Epithelial cell of prostate (primary cell): ENCODE results near the gene COX6B1.
"Not testable (repeated sequence)": the region's sequence is repeated elsewhere in the genome, so short reads cannot be mapped to it uniquely, and the experiment has no call there.

ENCODE experiments used
- DNase-seq: peaks from one replicate; pipeline ENCODE4 v3.0.0-alpha.2; 2011; ENCODE audit warnings: low read depth, low spot score
- H3K27ac ChIP-seq: fragments of 450-650 bp; 2 replicates; pipeline ENCODE4 v1.5.1; 2017; ENCODE audit warnings: mild to moderate bottlenecking

The COX6B1 gene, protein sequence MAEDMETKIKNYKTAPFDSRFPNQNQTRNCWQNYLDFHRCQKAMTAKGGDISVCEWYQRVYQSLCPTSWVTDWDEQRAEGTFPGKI

DNA sequence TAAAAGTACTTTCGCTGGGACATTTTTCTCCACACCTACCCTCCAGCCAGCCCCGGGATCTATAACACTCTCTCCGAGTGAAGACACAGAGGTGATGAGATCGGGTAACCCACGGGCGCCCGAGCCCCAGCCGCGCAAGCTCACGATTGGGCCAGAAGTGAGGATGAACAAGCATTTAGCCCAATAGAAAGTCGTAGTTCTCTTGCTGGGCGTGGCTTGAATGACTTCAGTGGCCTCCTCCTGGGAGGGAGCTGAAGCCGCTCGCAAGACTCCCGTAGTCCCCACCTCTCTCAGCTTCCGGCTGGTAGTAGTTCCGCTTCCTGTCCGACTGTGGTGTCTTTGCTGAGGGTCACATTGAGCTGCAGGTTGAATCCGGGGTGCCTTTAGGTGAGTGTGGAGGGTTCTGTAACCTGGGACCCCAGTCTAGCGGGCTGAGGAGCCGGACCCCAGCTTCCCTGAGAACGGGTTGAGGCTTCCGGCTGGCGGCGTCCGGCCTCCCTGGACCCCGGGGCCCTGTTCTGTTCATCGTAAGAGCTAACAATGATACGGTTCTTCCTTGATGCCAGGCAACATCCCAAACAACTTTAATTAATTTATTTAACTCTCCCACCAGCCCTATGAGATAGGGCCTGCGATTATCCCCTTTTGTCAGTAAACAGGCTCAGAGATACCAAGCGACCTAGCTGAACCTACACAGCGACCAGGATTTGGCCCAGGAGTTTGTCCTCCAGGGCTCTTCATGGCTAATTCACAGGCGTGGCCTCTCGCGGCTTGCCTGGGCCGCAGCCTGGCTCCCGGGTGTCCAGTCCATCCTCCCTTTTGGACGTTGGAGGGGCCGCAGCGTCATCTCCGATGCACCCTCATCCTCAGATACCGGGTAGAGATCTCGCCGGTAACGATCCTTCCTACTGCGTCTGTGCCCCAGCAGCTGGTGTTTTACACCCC lies at the start of gene COX6B1:
Gene COX6B1 (plus strand): TSS at position 307 of the 945 bp plus-strand sequence. CDS start 2,921 bp downstream, outside the sequence.
- peak within 1 kb of the TSS; percentile 45 for H3K27ac ChIP-seq
- peak; percentile 84 for DNase-seq

DNA sequence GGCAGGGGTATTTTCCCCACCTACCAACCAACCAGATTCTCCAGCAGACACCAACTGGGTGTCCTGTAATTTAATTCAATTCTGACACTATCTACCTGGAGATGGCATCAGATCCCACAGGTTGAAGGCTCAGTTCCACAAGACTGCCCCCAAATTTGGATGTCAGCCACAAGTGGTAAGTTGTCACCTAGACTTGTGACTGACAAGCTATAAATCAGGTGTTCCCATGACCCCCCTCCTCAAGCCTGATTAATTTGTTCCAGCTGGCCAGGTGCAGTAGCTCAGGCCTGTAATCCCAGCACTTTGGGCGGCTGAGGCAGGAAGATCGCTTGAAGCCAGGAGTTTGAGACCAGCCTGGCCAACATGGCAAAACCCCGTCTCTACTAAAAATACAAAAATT lies 46.2 kb upstream of the COX6B1 start:
- no peak for DNase-seq
- H3K27ac ChIP-seq: no peak overlapping the region

DNA sequence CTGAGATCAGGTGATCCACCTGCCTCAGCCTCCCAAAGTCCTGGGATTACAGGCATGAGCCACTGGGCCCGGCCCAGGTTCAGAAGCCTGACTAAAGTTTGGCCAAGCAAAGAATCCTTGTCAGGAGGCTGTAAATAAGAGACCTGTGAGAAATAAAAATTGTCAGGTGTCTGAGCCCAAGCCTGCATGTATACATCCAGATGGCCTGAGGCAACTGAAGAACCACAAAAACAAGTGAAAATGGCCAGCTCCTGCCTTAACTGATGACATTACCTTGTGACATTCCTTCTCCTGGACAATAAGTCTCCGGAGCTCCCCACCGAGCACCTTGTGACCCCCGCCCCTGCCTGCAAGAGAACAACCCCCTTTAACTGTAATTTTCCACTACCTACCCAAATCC lies 43.7 kb upstream of the COX6B1 start:
- peak overlapping the region; percentile 74 for H3K27ac ChIP-seq
- not testable (repeated sequence) for DNase-seq

DNA sequence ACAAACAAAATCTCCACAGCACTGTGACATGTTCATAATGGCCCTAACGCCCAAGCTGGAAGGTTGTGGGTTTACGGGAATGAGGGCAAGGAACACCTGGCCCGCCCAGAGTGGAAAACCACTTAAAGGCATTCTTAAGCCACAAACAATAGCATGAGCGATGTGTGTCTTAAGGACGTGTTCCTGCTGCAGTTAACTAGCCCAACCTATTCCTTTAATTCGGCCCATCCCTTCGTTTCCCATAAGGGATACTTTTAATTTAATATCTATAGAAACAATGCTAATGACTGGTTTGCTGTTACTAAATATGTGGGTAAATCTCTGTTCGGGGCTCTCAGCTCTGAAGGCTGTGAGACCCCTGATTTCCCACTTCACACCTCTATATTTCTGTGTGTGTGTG lies 41.0 kb upstream of the COX6B1 start:
- not testable (repeated sequence) for DNase-seq

DNA sequence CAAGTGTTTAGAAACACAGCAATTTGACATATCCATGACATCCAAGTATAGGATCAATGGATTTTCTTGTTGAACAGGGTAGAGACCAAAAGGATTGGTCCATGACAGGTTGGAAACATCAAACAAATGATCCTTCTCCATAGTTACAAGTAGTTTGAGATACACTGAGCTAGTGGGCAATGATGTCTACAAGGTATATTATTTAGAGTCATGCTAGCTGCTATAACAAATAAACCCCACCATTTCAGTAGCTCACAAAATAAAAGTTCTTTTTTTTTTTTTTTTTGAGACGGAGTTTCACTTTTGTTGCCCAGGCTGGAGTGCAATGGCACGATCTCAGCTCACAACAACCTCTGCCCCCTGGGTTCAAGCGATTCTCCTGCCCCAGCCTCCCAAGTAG lies 40.5 kb upstream of the COX6B1 start:
- no peak overlapping the region for H3K27ac ChIP-seq
- no peak for DNase-seq

More for the DNA sequence above, 41.0 kb upstream of the COX6B1 start:
- H3K27ac ChIP-seq: not testable (repeated sequence)

DNA sequence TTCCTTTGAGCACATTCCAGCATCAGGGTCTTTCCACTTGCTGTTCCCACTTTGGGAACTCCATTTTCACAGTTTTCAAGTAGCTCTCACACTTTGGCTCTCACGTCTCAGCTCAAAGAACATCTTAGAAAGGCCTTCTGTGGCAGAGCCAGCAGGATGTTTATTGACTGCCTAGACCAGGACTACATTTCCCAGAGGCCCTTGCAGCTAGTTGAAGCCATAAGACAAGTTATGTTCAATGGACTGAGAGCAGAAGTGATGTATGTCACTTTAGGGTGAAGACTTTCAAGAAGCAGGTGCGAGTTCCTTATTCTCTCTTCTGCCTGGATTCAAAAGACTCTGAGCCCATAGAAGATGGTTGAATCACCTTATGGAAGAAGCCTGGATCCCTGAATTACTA lies 39.9 kb upstream of the COX6B1 start:
- H3K27ac ChIP-seq: no peak overlapping the region
- DNase-seq: no peak

DNA sequence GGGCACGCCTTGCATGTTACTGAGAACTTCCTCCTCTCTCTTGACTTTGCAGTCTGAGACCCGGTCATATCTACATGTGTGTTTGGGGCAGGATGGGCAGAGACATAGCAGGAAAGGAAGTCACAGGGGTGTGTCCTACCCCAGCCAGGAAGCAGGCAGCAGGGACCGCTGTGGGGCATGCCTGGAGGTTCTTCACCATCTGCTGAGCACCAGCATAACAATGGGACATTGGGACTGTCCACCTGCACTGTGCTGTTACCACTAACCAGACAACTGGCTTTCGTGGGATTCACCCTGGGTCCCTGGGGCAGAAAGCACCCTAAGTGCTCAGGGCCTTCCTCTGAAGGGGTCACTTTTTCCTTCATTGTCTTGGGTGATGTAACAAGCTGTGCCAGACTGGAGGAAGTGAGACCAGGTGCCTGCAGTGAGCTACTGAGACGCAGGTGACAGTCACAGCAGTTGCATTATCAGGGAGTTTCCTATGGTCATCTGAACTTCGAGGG lies 38.2 kb upstream of the COX6B1 start:
- DNase-seq: no peak
- H3K27ac ChIP-seq: peak overlapping the region; percentile 49

DNA sequence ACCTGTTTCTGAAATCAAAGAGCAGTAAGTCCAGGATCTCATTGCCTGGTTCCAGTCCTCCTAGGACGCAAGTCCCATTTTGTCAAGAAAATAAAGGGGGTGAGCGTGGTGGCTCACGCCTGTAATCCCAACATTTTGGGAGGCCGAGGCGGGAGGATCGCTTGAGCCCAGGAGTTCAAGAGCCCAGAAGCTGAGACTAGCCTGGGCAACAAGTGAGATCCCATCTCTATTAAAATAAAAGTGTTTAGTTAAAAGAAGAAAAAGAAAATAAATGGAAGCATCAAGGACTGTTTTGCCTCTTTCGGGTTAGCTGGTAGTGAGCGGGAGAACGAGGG lies 35.9 kb upstream of the COX6B1 start:
- no peak overlapping the region for H3K27ac ChIP-seq

DNA sequence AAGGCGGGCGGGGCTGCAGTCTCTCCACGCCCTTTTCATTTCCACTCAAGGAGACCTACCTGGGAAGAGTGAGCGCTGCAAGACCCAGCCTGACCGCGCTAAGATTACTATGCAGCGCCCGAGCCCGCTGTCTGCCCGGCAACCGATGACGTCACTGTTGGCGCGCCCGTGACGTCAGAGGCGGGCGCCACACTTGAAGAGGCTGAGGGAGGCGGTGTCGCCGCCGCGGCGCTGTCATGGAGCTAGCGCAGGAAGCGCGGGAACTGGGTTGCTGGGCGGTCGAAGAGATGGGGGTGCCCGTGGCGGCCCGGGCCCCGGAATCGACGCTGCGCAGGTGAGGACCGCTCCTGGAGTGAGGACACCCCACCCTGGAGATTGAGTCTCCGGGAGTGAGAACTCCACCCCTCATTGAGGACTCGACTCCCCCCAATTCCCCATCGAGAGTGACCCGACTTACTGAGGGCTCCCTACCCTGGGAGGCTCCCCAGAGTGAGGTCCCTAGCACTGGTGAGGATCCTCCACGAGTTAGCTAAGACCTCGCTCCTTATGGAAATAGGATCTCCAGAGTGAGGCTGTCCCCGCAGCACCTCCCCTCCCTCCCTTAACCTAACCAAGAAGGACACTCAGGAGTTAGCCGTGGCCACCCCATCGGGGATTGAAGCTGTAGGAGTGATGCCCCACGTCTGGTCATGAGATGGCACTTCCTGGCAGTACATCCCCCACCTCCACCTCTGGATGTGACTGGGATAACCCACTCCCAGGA lies 35.4 kb upstream of the COX6B1 start, which contains the start of gene HAUS5:
Gene HAUS5 (plus strand): TSS at position 177 of the 763 bp plus-strand sequence. CDS start 60 bp downstream, at position 237.
- peak; percentile 74 for DNase-seq

More for the DNA sequence above, 35.9 kb upstream of the COX6B1 start:
- DNase-seq: no peak

DNA sequence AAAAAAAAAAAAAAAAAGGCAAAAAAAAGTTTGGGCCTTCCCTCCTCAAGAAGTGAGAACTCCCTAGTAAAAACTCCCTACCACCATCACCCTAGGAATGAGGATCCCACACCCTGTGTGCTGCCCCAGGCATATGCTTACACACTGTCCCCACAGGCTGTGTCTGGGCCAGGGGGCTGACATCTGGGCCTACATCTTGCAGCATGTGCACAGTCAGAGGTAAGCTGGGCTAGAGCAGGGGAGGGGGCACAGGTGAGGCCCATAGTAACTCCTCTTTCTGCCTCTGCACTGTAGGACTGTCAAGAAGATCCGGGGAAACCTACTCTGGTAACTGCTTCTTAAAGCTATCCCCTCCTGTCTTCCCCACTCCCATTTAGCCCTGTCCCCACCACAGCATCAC lies 34.5 kb upstream of the COX6B1 start:
- H3K27ac ChIP-seq: no peak overlapping the region
- no peak for DNase-seq

More for the DNA sequence above, 35.4 kb upstream of the COX6B1 start, which contains the start of gene HAUS5:
- H3K27ac ChIP-seq: no peak within 1 kb of the TSS

DNA sequence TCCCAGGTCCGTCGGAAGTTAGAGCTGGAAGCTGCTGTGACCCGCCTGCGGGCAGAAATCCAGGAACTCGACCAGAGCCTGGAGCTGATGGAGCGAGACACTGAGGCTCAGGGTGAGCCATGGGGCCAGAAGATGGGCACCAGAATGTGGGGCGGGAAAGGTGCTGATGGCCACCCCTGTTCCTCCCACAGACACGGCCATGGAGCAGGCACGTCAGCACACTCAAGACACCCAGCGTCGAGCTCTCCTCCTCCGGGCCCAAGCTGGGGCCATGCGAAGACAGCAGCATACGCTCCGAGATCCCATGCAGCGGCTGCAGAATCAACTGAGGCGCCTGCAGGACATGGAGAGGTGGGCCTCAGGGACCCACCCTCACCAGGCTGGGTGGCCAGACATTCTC lies 33.1 kb upstream of the COX6B1 start:
- DNase-seq: no peak

DNA sequence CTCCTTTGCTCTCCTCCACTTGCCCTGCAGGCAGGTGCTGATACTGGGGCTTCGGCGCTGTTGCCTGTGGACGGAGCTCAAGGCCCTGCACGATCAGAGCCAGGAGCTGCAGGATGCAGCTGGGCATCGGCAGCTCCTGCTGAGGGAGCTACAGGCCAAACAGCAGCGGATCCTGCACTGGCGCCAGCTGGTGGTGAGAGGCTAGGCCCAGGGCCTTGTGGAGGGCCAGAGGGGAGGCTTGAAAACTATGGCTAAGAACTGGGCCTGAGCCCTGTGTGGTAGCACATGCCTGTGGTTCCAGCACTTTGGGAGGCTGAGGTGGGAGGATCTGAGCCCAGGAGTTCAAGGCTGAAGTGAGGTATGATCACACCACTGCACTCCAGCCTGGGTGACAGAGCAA lies 29.3 kb upstream of the COX6B1 start:
- no peak for DNase-seq
- H3K27ac ChIP-seq: no peak overlapping the region

More for the DNA sequence above, 33.1 kb upstream of the COX6B1 start:
- H3K27ac ChIP-seq: no peak overlapping the region

DNA sequence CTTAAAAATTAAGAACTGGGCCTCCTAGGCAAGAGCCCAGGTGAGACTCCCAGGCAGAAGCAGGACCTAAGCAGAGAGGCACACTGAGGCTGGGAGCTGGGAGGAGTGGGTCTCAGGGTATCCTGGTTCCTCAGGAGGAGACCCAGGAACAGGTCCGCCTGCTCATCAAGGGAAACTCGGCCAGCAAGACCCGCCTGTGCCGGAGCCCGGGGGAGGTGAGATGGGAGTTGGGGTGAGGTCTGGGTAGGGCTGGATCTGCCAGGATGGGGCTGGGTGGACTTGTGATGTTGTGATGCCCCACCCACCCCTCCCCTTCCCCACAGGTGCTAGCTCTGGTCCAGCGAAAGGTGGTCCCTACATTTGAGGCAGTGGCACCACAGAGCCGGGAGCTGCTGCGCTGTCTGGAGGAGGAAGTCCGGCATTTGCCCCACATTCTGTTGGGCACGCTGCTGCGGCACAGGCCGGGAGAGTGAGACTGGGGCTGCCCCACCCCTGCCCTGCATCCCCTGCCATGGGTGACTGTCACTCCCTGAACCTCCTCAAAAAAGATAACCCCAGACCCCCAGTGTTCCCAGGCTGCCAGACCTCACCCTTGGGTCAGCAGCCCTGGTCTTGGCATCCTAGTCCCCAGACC lies 28.7 kb upstream of the COX6B1 start:
- DNase-seq: no peak
- H3K27ac ChIP-seq: no peak overlapping the region

DNA sequence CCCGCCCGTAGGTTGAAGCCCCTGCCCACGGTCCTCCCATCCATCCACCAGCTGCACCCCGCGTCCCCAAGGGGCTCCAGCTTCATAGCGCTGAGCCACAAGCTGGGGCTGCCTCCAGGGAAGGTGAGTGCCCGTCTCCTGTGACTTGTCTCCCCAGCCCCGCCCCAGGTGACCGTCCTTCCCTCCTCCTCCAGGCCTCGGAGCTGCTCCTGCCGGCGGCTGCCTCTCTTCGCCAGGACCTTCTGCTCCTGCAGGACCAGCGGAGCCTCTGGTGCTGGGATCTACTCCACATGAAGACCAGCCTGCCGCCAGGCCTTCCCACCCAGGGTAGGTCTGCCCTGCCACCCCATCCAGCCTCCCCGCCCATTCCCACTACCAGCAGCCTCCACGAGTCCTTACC lies 28.1 kb upstream of the COX6B1 start:
- no peak overlapping the region for H3K27ac ChIP-seq
- DNase-seq: no peak

DNA sequence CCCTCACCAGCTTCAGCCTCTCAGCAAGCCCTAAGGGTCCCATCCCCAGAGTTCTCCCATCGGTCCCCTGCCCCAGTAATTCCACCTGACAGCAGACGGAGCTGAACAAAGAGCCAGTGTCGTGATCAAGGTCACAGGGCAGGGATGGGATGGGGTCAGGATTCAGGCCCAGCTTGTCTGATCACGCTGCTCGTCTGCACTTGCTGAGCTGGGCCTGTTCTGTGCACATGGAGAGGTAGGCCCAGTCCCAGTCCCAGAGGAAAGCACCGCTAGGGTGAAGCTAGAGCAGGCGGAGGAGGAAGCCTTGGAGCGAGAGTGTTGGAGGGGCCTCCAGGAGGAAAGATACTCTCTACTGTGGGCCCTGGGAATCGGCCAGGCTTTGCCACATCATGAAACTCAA lies 26.4 kb upstream of the COX6B1 start:
- DNase-seq: no peak
- no peak overlapping the region for H3K27ac ChIP-seq

DNA sequence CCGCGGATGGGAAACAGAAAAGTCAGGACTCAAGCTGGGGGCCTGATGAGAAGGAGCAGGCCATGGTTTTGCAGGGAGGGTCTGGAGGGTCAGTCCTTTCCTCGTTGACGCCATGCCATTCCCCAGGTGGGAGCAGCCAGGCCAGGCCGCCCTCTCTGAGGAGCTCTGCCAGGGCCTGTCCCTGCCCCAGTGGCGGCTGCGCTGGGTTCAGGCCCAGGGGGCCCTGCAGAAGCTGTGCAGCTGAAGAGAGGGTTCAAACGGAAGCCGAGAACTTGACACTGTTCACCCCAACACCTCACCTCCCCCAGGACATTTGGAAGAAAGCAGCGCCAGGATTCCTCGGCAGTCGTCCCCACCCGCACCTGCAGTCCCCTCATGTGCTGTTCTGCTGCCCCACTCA lies 25.4 kb upstream of the COX6B1 start:
- no peak for DNase-seq
- H3K27ac ChIP-seq: no peak overlapping the region

DNA sequence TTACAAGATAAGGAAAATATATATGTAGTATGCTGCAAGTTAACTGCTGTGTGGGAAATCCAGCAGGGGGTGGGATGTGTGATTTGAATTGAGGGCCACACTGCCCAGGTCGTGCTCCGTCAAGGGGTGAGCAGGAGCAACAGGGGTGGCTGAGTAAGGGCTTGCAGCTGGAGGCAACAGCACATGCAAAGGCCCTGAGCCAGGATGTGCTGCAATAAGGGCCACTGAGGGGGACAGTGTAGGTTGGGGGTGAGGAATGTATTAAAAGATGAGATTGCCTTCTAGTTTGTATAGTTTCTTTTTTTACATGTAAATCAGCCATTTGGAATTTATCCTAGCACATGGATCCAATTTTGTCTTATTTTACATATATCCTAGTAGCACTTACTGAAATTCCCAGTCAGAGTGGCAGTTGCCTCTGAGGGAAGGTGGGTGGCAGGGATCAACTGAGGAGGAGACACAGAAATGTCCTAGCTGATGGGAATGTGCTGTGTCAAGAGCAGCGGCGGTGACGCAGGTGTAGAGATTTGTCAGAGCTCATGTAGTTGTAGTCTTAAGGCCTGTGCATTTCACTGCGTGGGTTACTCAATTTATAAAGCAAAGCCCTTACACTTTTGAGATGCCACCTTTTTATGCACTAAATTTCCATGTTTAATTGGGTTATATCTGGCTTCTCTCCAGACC lies 24.7 kb upstream of the COX6B1 start:
- no peak overlapping the region for H3K27ac ChIP-seq
- DNase-seq: no peak

DNA sequence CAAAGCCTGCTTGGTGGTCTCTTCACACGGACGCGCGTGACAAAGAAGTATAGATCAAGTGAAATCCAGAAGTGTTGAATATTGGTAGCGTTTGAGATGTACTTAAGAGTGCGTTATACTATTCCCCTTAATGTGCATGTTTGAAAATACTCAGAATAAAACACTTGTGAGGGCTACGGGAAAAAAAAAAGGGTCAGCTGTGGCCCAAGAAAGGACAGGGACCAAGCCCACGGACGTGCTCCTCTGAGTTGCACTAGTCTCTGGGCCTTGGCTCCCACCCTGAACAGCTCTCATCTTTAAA lies 19.9 kb upstream of the COX6B1 start:
- H3K27ac ChIP-seq: peak overlapping the region; percentile 83
- DNase-seq: no peak

DNA sequence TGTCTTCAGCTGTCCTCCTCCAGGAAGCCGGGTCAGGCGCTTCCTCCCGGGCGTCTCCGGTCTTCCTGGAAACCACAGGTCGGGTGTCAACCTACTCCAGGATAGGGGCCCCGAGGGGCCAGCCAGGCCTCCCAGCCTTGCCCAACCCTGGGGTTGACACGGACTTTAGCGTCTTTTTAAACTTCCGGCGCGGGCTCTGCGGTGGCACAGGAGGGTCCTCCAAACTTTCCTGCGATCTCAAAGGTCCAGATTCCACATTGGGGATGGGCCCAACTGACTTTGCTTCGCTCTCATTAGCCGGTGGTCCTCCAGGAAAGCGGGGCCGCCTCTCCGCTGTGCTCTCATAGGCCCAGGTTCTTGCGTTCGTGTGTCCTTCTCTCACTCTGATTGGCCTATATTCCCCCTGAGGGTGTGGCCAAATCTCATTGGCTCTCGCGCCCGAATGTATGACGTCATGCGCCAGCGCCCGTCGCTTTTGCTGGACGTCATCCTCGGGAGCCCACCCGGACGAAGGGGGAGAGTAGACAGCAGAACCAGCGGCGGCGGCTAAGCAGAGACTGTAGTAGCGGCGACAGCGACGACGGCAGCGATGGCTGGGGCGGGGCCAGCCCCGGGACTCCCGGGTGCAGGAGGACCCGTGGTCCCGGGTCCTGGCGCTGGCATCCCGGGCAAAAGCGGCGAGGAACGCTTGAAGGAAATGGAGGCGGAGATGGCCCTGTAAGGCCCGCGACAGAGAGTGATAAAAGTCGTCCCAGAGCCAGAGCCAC lies 19.4 kb upstream of the COX6B1 start, which contains the start of gene RBM42:
Gene RBM42 (plus strand): TSS at position 472 of the 767 bp plus-strand sequence. CDS start 118 bp downstream, at position 590.
- DNase-seq: peak; percentile 91
- H3K27ac ChIP-seq: peak within 1 kb of the TSS; percentile 83
